ENCODE data around the gene RALGPS1. TPM values are rescaled to one million over a fixed set of nuclear protein-coding genes. Genes with fewer than 3 reads are reported as not detected.

RALGPS1 gene
- total and polyA plus RNA-seq, 2 donors (not counting 1 experiment from before 2014, with no cell fraction given) = 19.7 to 39.9 TPM

GRCh38 chr9:126975327-126976220 lies 61.0 kb downstream of the RALGPS1 start:
- TF ChIP-seq CTCF (IDR thresholded peaks at IDR 0.05) (no peak), EZH2 (IDR thresholded peaks at IDR 0.05; ENCODE audit: borderline replicate concordance, insufficient read depth, low read depth, low read length, poor library complexity, severe bottlenecking) (no peak)
- Mint-ChIP-seq H3K27ac (no peak overlapping the region), H3K4me3 (no peak overlapping the region), H3K4me1 (no peaks in the 10 kb centered on the region), H3K9me3 (ENCODE audit: insufficient read depth) (no peaks in the 10 kb centered on the region), H3K27me3 (no peaks in the 10 kb centered on the region)
- Histone ChIP-seq H3K27ac (ENCODE audit: low read length in 2 of 2) (no peak overlapping the region), H3K4me1 (ENCODE audit: control insufficient read depth in 2 of 2, insufficient read depth in 2 of 2, low read length in 2 of 2) (no peaks in the 10 kb centered on the region), H3K9me3 (ENCODE audit: control extremely low read depth in 1 of 3, control insufficient read depth in 2 of 3, insufficient read depth in 1 of 3, low read length in 2 of 3) (no peaks in the 10 kb centered on the region), H2AFZ (ENCODE audit: insufficient read depth, low read depth, low read length, poor library complexity, severe bottlenecking) (no peak overlapping the region), H3K9ac (ENCODE audit: low read length) (no peak overlapping the region), H3K4me3 (ENCODE audit: control extremely low read depth in 1 of 5, extremely low read depth in 1 of 5, insufficient read depth in 1 of 5, low read depth in 2 of 5, low read length in 4 of 5) (no peak overlapping the region), H4K20me1 (ENCODE audit: control insufficient read depth, insufficient read depth, low read length, poor library complexity, severe bottlenecking) (no peaks in the 10 kb centered on the region), H3K4me2 (replicated peaks; ENCODE audit: low read depth, low read length, poor library complexity, severe bottlenecking) (no peak overlapping the region), H3K36me3 (replicated peaks in 1 of 2; ENCODE audit: control extremely low read depth in 1 of 2, control insufficient read depth in 1 of 2, extremely low read depth in 1 of 2, insufficient read depth in 2 of 2, low read length in 1 of 2) (peaks cover 2% of the 10 kb centered on the region in 2 experiments), H3K79me2 (ENCODE audit: control insufficient read depth, insufficient read depth, low read length) (no peaks in the 10 kb centered on the region), H3K27me3 (replicated peaks in 1 of 4; ENCODE audit: control extremely low read depth in 1 of 4, control insufficient read depth in 3 of 4, insufficient read depth in 4 of 4, low read length in 3 of 4) (no peaks in the 10 kb centered on the region)
- WGBS (ENCODE audit: insufficient coverage) = 97% methylated on average over 6 of the region's 8 CpGs
- ChIA-PET CTCF (no interaction called here), POLR2A (no interaction called here)
- intact Hi-C loops (cut with micrococcal nuclease) = no loop called here
- DNase-seq (no peak), ATAC-seq (ENCODE audit: low read depth) (no peak)

- peaks cover 3% of the 10 kb centered on the region for H3K9me3 Mint-ChIP-seq (ENCODE audit: insufficient read depth)
- Histone ChIP-seq H3K9ac (ENCODE audit: low read length) (no peak overlapping the region), H3K36me3 (replicated peaks in 1 of 2; ENCODE audit: control extremely low read depth in 1 of 2, control insufficient read depth in 1 of 2, extremely low read depth in 1 of 2, insufficient read depth in 2 of 2, low read length in 1 of 2) (peaks cover 2% of the 10 kb centered on the region in 2 experiments), H3K9me3 (ENCODE audit: control extremely low read depth in 1 of 3, control insufficient read depth in 2 of 3, insufficient read depth in 1 of 3, low read length in 2 of 3) (peaks cover 0 to 7% (median 1%) of the 10 kb centered on the region in 3 donors), H2AFZ (ENCODE audit: insufficient read depth, low read depth, low read length, poor library complexity, severe bottlenecking) (no peak overlapping the region), H3K79me2 (ENCODE audit: control insufficient read depth, insufficient read depth, low read length) (no peaks in the 10 kb centered on the region), H3K4me3 (ENCODE audit: control extremely low read depth in 1 of 5, extremely low read depth in 1 of 5, insufficient read depth in 1 of 5, low read depth in 2 of 5, low read length in 4 of 5) (no peak overlapping the region), H3K27ac (ENCODE audit: low read length in 2 of 2) (no peak overlapping the region), H3K4me1 (ENCODE audit: control insufficient read depth in 2 of 2, insufficient read depth in 2 of 2, low read length in 2 of 2) (peaks cover 0 to 5% of the 10 kb centered on the region in 2 donors), H3K27me3 (replicated peaks in 1 of 4; ENCODE audit: control extremely low read depth in 1 of 4, control insufficient read depth in 3 of 4, insufficient read depth in 4 of 4, low read length in 3 of 4) (no peaks in the 10 kb centered on the region), H3K4me2 (replicated peaks; ENCODE audit: low read depth, low read length, poor library complexity, severe bottlenecking) (no peak overlapping the region), H4K20me1 (ENCODE audit: control insufficient read depth, insufficient read depth, low read length, poor library complexity, severe bottlenecking) (no peaks in the 10 kb centered on the region)
- intact Hi-C loops (cut with micrococcal nuclease) = no loop called here
- ChIA-PET CTCF (interaction anchor here (1.1 kb wide), 1 partner anchor 9 kb away, joined by 3 read pairs; no protein-coding TSS in a partner anchor), POLR2A (no interaction called here)
- no CpG with 5 or more reads among the region's 5 CpGs for WGBS (ENCODE audit: insufficient coverage)
- ATAC-seq (ENCODE audit: low read depth) = no peak
- no peak for DNase-seq
- H3K27ac Mint-ChIP-seq = no peak overlapping the region
- TF ChIP-seq CTCF (IDR thresholded peaks at IDR 0.05) = no peak
- TF ChIP-seq EZH2 (IDR thresholded peaks at IDR 0.05; ENCODE audit: borderline replicate concordance, insufficient read depth, low read depth, low read length, poor library complexity, severe bottlenecking) = no peak
- H3K27me3 Mint-ChIP-seq = no peaks in the 10 kb centered on the region
- peaks cover 7% of the 10 kb centered on the region for H3K4me1 Mint-ChIP-seq
- H3K4me3 Mint-ChIP-seq = no peak overlapping the region
Measured at GRCh38 chr9:126979461-126979860, 64.9 kb downstream of the RALGPS1 start.

All from B cell (primary cell).